UCSD-AML1 (cell line): Measurements from ENCODE around the gene C17orf50.
A peak's percentile ranks its signal among the peaks of the same experiment; 100 is the strongest.

Source experiments
- DNase-seq: peaks from one replicate; lab custom pipeline; 2025; ENCODE audit not compliant: unreplicated experiment; lab: John Stamatoyannopoulos, UW

Gene C17orf50

GRCh38 chr17:35780950-35781349 is 20.3 kb downstream of the C17orf50 start:
- DNase-seq: no peak

GRCh38 chr17:35784895-35785294 is 24.2 kb downstream of the C17orf50 start:
- no peak for DNase-seq

GRCh38 chr17:35786941-35787432 is 26.3 kb downstream of the C17orf50 start:
- no peak for DNase-seq

- no peak for DNase-seq
Measured at GRCh38 chr17:35788477-35789368, 28.0 kb downstream of the C17orf50 start.

GRCh38 chr17:35790841-35791240 is 30.2 kb downstream of the C17orf50 start:
- DNase-seq: no peak

GRCh38 chr17:35791681-35792350 is 31.1 kb downstream of the C17orf50 start:
- DNase-seq: no peak

- DNase-seq: no peak
Measured at GRCh38 chr17:35793257-35793656, 32.6 kb downstream of the C17orf50 start.

- peak; percentile 63 for DNase-seq
Measured at GRCh38 chr17:35795007-35795870, 34.6 kb downstream of the C17orf50 start, which contains the start of gene MMP28. Gene MMP28, minus strand, starts transcription at chr17:35795641. Its CDS starts 264 bp downstream, at chr17:35795377.

- DNase-seq: no peak
Measured at GRCh38 chr17:35795871-35796265, 35.2 kb downstream of the C17orf50 start.

GRCh38 chr17:35796942-35797341 is 36.3 kb downstream of the C17orf50 start:
- DNase-seq: no peak

GRCh38 chr17:35797370-35797769 is 36.7 kb downstream of the C17orf50 start:
- DNase-seq: no peak

GRCh38 chr17:35797918-35798317 is 37.2 kb downstream of the C17orf50 start:
- DNase-seq: no peak

GRCh38 chr17:35799942-35800341 is 39.3 kb downstream of the C17orf50 start:
- DNase-seq: no peak

GRCh38 chr17:35801583-35802224 is 41.0 kb downstream of the C17orf50 start:
- DNase-seq: peak; percentile 89

- DNase-seq: no peak
Measured at GRCh38 chr17:35804658-35805192, 44.0 kb downstream of the C17orf50 start.

GRCh38 chr17:35807371-35808144 is 46.9 kb downstream of the C17orf50 start:
- no peak for DNase-seq

- DNase-seq: peak; percentile 56
Measured at GRCh38 chr17:35808240-35808961, 47.7 kb downstream of the C17orf50 start.

GRCh38 chr17:35808962-35809854 is 48.5 kb downstream of the C17orf50 start, which contains the start of gene TAF15:
Gene TAF15, plus strand, starts transcription at chr17:35809484. Its CDS starts 86 bp downstream, at chr17:35809570.
- peak; percentile 94 for DNase-seq
